GOT3 (cell line): Measurements from ENCODE around the gene SCNN1A.

Source experiments
- DNase-seq: peaks from one replicate; lab custom pipeline; 2025; ENCODE audit warnings: mixed read lengths; lab: John Stamatoyannopoulos, UW

The SCNN1A gene

DNA sequence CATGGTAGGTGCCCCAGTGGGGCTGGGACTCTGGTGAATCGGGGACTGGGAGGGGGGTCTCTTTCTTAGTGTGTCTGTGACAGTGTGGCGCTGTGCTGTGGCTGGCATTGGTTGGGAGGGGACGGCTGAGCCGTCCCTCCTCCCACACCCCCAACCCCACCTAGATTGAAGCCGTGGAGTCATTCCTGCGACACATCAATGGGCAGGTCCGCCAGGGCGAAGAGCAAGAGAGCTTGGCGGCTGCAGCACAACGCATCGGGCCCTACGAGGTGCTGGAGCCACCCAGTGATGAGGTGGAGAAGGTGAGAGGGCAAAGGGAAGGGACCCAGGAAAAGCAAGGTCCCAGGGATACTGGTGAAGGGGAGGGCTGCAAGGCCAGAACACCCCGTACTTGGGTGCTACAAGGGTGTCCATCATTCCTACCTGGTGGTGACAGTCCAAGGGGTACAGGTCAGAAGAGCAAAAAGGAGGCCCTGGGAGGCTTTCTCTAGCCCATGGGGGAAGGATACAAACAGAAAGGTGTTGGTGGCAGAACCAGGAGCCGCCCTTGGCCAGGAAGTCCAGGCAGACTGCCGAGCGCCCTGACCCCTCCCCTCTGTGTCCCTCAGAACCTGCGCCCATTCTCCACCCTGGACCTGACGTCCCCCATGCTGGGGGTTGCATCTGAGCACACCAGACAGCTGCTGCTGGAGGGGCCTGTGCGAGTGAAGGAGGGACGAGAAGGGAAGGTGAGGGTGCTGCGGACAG is 57.5 kb downstream of the SCNN1A start:
- DNase-seq = no peak

DNA sequence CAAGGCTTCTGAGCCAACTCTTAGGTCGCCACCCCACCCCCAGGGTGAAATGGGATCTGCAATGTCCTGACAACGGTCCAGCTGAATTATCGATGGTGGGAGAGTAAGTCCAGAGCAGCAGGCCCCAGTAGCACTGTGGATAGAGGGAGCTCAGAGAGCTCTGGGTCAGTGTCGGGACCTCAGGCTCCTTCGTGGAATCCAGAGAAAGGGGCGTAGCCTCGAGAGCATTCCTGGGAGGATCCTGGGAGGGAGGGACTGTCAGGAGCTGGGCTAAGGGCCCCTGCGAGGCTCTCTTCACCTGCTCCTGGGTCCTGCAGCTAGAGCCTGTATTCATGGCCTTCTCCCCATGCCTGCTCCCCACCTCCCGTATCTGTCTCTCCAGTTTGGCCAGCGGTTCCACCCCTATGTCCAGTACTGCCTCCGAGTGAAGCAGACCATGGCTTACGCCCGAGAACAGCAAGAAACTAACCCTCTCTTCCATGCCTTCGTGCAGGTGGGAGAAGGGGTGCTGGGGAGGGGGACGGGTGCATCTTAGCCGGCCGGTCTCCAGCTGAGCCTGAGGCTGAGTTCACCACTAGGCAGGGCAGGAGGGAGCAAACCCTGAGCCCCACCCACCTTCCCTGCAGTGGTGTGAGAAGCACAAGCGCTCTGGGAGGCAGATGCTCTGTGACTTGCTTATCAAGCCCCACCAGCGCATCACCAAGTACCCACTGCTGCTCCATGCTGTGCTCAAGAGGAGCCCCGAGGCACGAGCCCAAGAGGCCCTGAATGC is 58.3 kb downstream of the SCNN1A start:
- DNase-seq = no peak

DNA sequence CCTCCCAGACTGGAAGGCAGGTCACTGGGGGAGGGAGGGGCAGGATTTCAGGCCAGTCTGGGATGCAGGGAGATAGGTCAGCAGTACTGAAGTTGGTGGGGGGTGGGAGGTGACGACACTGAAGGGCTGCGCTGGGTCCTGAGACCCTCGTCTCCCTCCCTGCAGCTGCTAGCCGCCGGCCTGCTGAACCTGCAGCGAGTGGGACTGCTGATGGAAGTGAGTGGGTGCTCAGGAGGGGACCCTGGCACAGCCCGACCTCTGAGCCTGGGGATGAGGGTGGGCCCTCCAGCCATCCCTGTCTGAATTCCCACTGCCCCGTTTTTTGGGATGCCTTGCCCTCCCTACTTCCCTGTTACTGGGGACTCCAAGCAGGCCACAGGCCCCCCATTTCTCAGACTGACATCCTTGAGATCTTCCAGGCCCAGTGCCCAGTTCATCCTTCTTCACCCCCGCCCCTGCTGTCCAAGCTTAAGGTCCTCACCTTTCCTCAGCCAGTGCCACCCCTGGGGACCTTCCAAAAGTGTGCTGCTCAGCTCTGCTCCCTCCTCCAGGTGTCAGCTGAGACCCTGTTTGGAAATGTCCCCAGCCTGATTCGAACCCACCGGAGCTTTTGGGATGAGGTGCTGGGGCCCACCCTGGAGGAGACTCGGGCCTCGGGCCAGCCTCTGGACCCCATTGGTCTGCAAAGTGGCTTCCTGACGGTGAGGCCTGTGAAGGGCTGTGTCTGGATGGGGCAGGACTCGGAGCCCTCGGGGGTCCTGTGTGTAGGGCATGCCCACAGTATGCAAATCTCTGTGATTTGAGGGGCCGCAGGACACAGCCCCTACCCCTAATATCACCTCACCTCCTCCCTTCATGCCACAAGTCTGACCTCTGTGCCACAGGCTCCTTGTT is 59.4 kb downstream of the SCNN1A start:
- DNase-seq = no peak

DNA sequence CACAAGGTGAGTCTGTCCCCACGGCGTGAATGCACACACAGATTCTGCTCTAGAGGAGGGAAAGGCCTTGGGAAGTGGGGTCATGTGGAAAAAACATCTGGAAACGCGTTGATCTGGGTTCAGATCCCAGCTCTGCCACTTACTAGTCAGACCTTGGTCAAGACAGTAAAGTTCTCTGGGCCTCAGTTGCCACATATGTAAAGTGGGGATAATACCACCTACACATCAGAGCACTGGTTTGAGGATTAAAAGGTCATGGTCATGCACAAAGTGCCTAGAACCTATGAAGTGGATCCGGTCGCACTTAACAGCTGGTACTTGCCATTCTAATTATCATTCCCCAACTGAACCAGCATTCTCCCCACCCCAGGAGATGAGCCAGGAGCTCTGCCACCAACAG is 60.2 kb downstream of the SCNN1A start:
- DNase-seq = no peak

DNA sequence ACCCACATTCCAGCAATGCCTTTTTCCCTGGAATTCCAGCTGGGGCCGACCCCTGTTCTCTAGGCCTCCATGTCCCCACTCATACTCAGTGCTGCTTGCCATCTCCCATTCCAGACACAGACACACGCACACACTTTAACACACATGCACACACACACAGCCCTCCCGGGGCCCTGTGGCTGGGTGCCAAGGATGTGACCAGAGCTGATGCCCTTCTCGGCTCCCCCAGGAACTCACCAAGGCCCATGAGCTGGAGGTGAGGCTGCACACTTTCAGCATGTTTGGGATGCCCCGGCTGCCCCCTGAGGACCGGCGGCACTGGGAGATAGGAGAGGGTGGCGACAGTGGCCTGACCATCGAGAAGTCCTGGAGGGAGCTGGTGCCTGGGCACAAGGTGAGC is 60.6 kb downstream of the SCNN1A start:
- DNase-seq = no peak

DNA sequence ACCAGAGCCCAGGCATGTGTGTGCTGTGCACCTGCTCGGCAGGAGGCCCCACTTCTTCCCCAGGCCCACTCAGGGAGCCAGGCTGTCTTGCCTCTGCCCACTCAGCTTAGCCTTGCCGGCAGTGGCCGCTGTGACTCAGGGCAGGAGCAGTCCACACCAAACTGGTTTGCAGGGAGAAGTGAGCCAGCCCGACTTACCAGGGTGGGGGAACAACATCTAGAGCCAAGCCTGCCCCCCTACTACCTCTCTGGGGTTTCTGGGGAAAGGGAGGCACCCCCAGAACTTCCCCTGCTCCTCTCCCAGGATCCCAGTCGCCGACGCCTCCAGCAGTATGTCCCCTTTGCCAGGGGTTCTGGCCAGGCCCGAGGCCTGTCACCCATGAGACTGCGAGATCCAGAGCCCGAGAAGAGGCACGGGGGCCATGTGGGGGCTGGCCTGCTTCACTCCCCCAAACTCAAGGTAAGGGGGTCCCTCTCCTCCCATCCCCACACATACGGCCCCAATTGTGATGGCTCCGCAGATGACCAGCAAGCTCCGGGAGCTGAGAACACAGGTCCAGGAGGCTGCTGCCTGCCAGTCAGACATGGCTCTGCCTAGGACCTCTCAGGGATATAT is 61.9 kb downstream of the SCNN1A start:
- no peak for DNase-seq

DNA sequence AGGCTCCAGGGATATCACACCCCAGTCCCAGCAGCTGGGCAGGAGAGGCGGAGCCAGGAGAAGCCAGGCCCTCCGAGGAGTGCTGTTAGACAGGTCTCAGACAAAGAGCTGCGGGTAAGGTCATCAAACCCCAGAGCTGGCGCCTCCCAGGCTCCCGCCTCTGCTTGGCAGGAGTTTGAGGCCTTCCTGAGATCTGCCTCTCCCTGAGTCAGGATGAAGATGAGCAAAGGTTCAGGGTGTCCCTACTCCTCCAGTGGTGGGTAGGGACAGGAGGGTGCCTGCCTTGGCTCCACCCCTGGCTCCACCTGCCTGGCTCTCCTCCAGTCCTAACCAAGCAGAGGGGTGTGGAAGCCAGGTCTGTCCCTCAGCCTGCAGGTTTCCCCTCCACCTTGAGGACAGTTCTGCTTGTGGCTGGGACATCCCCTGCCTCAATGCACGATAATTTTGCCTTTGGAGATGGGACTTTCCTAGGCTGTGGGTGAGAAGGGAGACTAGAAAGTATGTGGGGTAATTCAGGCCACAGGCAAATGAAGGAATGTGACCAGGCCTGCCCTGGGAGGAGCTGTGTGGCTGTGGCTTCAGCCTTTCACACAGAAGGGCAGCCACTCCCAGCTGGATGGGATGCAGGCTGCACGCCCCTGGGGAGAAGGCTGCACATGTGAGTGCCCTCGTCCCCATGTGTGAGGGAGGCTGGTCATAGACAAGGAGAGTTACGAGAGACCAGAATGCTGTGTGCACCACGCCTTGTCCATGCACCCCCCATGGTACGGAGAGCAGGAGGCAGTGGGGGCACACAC is 62.6 kb downstream of the SCNN1A start:
- no peak for DNase-seq

DNA sequence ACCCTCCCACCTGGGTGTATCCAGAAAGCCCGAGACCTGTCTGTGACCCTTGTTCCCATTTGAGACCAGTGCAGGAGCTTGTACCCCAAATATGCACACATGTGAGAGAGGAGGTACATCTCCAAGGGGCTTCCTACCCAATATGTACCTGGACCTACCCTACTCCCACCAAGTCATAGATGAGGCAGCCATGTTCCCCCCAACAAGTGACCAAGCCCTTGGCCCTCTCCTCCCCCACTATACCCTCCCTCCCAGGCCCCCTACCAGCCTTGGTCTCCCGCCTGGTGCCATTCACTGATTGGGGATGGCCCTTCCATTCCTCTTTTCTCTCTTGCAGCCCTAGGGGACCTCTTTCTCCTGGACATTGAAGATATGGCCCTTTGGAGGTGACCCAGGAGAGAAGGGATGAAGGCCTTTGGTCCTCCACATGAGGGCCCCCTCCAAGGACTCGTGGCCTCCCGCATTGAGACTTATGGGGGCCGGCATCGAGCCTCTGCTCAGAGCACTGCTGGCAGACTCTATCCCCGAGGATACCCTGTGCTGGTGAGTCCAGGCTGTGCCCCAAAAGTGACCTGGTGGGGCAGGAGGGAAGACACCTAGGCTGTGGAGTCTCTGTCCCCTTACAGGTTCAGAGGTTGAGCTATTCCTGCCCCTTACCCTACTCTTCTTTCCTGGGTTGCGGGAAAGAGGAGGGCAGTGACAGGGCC is 63.4 kb downstream of the SCNN1A start:
- no peak for DNase-seq

DNA sequence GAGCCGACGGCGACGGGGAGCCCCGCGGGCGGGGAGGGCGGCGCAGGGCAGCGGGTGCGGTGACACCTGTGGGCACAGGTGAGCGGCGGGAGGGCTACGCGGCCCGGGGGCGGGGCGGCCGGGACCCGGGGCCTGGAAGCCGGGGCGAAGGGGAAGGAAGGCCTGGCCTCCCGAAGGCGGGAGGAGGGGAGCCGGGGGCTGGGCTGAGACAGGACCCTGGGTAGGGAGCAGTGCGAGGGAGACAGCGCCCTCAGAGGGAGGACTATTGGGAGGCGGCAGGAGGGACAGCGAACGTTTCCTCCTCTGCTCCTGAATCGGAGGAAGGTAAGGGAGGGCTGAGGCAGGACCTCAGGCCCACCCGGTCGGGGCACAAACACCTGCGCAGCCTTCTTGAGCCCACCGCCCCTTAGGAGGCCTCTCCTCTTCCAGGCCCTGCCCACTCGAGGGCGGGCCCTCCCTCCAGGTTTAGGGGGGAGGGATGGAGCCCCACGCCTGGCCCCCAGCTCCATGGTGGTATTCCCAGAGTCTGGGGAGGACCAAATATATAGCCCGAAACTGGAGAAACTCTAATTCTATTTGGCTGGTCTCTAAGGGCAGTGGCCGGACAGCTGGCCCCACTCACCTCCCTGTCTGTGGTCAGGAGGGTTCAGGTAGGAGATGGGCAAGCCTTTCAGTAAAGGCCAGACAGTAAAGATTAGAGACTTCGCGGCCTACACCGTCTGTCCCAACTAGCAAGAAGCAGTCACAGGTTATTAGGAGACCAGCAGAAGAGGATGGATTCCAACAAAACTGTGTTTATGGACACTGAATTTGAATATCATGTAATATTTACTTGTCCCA is 64.4 kb downstream of the SCNN1A start:
- no peak for DNase-seq

DNA sequence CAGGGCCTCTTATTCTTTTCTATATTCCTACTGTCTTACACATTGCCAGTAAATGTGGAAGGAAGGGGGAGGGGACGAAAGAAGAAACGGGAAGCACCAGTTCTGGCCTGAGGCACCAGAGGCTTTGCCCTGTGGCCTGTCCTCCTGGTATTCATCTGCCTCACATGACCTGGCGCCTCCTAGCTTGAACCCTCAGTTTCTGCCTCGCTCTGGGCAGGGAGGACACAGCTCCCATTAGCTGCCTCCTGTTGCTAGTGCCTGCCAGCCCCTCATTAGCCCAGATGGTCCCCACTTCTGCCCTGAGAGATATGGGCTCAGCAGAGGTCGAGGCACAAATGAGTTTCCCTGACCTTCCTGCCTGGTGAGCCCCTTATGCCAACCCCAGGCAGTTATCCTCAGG is 67.8 kb downstream of the SCNN1A start:
- DNase-seq = no peak

DNA sequence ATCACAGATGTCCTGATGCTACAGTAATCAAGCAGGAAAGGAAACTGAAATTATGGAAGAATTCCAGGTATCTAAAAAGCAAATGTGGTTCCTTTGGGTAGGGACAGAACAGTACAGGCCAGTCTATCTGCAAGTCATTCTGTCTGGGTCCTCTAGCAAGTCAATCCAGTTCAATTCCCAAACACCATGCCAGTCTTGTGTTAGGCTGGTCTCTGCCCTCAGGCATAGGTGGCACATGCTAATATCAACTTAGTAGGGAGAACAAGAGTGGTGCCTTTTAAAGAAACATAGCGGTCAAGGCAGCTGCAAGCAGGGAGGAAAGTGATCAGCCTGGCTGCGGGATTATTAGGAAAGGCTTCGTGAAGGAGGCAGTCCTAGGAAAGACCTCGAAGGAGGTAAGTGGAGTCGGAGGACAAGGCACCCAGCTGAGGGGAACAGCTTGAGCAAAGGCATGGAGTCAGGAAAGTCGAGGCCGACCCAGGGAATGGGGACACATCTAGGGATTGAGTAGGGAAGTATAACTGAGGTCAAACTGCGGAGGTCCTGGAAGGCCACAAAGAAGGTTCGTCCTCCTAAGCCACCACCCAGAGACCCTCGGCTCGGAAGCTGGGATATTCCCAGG is 68.7 kb downstream of the SCNN1A start:
- DNase-seq = no peak

DNA sequence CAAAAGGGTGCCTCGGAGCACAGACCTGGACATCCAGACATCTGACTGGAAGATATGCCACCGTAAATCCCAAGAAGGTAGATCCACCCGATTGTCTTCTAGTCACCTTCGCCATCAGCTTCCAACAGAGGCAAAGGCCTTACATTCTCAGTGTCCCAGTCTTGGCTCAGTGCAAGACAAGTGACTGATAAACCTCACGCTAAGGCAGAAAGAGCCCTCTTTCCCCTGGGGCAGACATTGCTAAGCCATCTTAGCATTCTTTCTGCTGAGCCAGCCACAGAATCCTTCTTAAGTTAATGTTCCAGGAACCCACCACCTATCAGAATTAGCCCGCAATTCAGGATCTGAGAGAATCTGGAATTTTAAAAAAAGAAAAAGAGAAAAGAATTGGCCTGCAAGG is 69.2 kb downstream of the SCNN1A start:
- no peak for DNase-seq

DNA sequence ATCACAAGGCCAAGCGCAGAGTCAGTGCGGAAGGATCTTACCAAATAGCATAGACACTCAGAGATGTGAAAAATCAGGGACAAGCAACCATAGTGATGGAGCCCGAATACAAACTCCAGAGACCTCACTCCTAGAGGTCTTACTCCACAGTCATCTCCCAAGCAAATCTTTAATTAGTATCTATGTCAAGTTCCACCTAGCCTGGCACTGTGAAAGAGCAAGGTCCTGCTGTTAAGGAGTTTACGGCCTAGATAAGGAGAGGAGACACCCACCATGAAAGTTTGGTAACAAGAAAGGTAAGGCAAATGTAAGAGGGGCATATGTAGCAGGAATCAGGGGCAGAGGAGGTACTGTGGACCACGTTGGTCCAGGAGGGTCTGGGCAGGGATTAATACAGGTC is 72.3 kb downstream of the SCNN1A start:
- DNase-seq = no peak

DNA sequence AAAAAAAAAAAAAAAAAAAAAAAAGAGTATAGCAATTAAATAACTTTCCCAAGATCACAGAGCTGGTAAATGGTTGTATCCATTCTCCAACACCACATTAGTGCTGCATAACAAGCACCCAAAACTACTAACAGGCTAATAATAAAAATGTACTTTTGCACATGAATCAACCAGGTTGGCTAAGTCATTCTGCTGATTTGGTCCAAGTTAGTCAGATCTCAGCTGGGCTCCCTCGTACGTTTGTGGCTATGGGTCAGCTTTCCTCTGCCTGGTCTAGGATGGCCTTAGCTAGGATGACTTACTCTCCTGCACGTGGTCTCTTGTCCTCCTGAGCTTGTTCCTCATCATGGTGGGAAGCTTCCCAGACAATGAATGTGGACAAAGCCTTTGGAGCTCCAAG is 72.7 kb downstream of the SCNN1A start:
- DNase-seq = no peak

DNA sequence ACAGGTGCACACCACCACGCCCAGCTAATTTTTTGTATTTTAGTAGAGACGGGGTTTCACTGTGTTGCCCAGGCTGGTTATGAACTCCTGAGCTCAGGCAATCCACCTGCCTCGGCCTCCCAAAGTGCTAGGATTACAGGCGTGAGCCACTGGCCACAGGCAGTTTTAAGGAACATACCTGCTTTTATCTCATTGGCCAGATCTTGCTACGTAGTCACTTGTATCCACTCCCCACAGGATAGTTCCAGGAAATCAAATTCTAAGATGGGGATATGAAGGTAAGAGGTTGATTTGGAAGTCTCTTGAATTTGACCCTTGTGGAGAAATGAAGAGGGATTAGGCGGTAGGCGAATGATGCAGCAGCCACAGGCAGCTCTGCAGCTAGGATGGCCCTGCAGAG is 73.6 kb downstream of the SCNN1A start:
- no peak for DNase-seq

DNA sequence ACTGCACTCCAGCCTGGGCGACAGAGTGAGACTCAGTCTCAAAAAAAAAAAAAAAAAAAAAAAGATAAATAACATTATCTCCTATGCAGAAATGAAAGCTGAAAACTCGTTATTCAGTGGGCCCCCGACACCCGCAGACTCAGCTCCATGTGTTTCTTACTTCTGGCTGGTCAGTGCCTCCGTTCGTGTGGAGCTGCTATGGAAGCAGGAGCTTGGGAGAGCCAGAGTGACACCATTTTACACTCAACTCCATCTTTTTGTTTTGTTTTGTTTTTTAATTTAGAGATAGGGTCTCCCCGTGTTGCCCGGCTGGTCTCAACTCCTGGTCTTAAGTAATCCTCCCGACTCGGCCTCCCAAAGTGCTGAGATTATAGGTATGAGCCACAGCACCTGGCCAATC is 78.2 kb downstream of the SCNN1A start:
- no peak for DNase-seq
